ENCODE data around the gene CERK.
"Not testable (repeated sequence)": the region's sequence is repeated elsewhere in the genome, so short reads cannot be mapped to it uniquely, and the experiment has no call there.

Gene CERK

DNA sequence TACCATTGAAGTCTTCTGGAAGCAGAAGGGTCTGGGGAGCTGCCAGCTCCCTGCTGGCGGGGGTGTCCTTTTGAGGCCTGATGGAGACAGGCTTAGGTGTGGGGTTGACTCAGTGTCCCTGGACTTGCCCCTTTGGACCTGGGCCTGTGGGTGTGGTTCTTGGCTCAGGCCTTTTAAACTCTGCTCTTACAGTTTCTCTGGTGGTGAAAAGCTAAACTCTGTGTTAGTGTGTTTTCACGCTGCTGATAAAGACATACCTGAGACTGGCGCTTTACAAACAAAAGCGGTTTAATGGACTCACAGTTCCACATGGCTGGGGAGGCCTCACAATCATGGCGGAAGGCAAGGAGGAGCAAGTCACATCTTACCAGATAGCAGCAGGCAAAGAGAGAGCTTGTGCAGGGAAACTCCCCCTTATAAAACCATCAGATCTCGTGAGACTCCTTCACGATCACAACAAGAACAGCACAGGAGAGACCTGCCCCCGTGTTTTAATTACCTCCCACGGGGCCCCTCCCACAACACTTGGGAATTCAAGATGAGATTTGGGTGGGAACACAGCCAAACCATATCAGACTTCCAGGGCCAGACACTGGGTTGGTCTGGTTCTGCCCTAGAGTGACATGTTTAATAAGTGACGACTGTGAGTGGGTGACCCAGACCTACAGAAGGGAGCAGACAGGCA, 91.4 kb downstream of the CERK start:
- no peak for DNase-seq (ENCODE audit: low read depth in 2 of 2)

DNA sequence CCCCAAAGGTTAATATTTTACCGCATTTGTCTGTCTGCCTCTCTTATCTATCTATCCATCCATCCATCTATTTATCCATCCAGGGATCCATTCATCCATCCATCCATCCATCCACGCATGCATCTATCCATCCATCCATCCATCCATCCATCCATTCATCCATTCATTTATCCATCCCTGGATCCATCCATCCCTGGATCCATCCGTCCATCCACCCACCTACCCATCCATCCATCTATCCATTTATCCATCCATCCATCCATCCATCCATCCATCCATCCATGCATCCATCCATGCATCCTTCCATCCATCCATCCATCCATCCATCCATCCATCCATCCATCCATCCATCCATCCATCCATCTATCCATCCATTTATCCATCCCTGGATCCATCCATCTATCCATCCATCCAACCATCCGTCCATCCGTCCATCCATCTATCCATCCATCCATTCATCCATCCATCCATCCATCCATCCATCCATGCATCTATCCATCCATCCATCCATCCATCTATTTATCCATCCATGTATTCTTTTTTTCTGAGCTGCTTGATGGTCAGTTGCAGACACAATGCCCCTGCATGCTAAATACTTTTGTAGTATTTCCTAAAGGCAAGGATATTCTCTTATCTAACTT, 95.1 kb downstream of the CERK start:
- not testable (repeated sequence) for DNase-seq (ENCODE audit: low read depth in 2 of 2)

DNA sequence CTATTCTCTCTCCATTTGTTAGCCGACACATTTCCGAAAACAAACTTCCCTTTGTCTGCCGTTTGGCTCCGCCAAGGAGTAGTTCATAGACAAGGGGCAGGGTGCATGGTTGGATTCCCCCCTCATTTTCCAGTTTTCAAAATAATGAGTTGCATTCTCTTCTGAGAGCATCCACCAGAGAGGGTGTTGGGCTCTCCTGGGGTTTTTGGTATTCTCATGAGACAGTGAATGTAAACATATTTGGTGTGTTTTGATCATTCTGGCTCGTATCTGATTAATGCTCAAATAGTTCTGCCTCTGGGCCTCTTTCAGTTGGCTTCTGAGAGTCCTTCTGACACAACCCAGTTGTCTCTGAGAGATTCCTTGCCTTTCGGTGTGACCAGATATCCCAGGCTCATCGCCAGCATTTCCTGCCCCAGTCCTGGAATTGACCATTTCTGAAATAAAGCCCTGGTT, 96.2 kb downstream of the CERK start:
- no peak for DNase-seq (ENCODE audit: low read depth in 2 of 2)

DNA sequence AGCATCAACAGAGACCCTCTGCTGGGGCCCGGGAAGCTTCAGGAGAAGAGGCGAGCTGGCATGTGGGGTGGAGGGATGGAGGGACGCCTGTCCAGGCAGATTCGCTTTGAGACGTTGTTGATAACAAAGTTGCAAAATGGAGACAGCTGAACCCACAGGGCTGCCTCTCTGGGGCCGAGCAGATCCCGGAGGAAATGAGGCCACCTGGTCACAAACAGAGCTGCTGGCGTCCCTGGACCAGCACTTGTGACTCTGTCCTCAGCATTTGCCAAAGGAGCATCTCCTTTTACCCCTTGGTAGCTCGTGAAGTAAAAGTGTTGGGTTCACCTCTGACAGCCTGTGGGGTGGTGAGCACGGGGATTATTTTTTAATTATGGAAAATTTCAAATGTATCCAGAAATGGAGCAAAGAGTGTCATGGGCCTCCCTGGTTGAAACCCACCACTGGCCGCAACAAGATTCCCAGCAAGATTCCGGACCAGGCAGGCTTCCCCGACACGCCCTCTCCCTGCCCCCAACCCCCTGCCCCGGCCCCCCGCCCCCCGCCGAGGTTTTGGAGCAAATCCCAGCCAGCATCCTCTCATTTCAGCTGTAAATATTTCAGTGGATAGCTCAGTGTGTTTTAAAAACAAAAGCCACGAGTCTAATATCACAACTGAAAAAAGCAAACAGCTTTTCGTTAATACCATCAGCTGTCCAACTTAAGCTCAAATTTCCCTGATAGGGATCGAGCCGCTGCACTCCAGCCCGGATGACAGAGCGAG, 97.6 kb downstream of the CERK start:
- DNase-seq (ENCODE audit: low read depth in 2 of 2), result no peak

DNA sequence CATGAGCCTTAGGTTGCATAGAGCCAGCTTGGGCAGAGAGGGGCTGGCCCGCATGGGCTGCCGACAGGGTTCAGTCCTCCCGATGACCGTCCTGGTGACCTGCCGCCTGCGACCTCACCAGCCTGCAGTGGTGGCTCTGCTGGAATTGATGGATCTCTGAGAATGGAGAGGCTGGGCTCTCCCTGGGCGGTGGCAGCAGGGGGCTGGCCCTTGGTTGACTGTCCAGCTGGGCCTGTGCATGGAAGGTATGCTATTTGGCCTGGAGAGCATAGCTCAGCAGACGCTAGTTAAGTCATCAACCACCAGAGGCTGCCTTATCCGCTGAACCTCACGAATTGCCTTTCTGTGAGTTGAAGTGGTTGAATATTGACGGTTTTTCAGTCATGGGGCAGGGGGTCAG, 98.2 kb downstream of the CERK start:
- DNase-seq (ENCODE audit: low read depth in 2 of 2), result no peak

DNA sequence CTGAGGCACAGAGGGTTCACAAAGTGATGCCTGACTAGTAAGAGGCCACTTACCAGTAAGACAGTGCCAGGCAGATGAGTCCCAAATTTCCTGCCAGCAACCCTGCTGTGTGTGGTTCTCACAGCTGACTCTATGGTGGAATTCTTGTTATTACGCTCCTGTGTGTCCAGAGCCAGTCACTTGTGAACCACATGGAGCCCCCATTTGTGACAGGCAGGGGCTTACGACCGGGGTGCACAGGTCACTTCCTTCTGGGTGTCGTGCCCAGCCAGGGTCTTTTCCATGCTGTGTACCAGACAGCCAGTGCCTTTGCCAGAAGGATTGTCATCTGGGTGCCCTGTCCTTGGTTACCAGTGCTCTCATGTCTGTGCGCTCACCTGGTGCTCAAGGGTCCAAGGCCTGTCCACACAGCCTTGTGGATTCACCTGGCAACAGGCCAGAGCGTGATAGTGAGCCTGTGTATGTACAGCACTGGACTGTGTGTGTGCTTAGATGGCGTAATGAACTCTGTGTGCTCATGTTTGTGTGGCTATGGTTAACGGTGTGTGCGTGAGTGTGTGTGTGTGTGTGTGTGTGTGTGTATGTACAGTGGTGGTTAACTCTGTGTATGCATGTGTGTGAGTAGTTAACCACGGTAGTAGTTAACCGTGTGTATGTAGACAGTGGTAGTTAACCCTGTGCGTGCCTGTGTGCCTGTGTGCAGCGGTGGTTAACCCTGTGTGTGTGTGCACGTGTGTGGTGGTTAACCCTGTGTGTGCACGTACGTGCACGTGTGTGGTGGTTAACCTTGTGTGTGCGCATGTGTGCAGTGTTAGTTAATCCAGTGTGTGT, 99.2 kb downstream of the CERK start:
- no peak for DNase-seq (ENCODE audit: low read depth in 2 of 2)

DNA sequence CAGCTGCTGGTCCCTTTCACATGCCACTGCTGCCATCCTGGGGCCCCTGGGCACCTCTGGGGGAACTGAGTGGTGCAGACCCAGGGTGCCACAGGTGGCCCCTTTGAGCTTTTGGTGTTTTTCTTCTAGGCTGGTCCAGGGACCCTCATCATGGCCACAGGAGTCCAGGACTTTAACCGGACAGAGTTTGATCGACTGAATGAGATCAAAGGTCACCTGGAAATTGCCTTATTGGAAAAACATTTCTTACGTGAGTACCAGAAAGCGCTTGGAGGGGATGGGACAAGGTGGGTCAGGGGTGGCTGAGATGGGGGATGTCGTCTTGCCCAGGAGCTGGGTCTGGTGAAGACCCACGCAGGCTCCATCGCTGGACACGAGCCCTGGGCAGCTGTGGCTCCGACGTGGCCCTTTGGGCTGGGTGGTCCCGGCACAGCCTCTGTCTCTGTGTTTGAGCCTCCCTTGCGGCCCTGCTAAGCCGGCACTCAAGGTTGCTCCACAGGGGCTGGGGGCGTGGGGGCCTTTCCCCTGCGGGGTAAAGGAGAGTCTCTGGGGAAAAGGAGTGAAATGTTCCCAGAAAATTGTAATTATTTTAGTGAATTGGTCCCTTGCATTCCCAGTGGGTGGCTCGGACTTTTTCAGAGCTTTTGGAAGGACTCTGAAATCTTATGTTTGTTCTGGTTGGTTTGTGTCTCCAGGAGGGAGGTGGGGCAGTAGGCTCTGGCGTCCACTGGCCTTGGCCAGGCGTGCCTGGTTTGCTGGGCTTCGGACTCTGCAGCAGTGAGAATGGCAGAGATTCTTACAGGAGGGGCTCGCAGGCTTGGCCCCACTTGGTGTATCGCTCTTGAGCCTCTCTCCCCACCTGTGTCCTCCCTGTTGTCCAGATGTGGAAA, 100.1 kb downstream of the CERK start:
- DNase-seq (ENCODE audit: low read depth in 2 of 2), result no peak

DNA sequence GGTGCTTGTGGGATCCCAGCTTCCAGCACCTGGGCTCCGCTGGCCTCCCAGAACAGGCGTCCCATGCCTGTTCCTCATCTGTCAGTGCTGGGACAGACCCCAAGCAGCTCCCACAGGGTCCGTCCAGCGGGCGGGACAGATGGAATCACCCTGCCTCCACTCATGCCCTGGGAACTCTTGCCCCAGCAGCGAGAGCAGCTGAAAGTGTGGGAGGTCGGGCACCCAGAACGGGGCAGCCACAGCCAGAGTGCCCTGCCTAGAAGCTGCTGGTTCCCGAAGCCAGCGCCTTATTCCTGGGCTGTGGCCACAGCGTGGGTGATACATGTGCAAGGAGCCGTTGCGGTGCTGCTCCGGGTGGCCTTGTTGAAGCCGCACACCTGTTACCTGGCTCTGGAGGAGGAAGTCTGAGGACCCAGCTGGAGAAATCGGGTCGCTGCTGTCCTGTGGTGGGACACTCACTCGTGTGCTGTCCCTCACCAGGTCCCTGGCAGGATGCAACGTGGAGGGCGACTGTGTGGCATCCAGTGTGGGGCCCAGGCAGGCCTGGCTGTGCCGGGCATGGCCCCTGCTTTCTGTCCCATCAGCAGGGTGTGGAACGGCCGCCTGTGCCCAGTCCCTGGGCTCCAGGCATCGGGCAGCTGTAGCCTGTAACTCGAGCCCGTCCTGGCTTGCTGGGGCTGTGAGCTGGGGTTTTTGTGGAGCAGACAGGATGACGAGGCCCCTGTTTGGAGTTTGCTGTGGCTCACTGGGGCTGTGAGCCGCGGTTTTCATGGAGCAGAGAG, 101.6 kb downstream of the CERK start:
- DNase-seq (ENCODE audit: low read depth in 2 of 2), result no peak

DNA sequence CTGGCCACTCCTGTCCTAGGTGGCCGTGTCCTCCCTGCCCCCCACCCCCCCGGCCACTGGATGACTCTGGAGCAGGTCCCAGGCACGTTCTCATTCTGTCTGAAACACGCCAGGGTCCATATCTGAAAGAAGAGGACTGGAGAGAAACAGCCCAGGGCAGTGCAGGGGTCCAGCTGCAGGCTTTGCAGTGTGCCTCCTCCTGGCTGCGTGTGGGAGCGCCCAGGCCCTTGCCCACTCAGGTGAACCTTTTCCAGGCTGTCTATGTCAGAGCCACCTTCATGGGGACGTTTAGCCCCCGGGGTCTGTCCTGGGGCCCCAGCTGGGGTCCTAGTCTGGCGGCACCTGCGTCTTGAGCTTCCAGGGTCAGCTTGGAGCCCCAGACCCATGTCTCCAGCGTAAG, 102.3 kb downstream of the CERK start:
- DNase-seq (ENCODE audit: low read depth in 2 of 2), result no peak

DNA sequence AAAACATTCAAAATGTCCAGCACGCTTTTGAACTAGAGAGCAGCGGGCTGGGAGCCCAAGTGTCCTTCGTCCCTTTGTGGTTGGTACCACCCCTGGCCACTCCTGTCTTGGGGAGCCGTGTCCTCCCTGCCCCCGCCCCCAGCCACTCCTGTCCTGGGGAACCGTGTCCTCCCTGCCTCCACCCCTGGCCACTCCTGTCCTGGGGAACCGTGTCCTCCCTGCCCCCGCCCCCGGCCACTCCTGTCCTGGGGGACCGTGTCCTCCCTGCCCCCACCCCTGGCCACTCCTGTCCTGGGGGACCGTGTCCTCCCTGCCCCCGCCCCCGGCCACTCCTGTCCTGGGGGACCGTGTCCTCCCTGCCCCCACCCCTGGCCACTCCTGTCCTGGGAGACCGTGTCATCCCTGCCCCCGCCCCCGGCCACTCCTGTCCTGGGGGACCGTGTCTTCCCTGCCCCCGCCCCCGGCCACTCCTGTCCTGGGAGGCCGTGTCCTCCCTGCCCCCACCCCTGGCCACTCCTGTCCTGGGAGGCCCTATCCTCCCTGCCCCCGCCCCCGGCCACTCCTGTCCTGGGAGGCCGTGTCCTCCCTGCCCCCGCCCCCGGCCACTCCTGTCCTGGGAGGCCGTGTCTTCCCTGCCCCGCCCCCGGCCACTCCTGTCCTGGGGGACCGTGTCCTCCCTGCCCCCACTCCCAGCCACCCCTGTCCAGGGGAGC, 102.9 kb downstream of the CERK start:
- DNase-seq (ENCODE audit: low read depth in 2 of 2), result not testable (repeated sequence)
